ENCODE results near the gene CELF1. TPM values are rescaled to one million over a fixed set of nuclear protein-coding genes. Genes with fewer than 3 reads are reported as not detected.

CELF1 gene
- total RNA-seq, 4 donors from 2014 or later, result 87.3 to 144 (median 111) TPM

- H3K27ac ChIP-seq, result no peak overlapping the region
- no peaks in the 10 kb centered on the region for H3K36me3 ChIP-seq
- intact Hi-C loops (cut with DNase I), result no loop called here
- DNase-seq, result peak in 1 of 2 donors; percentile 10
- peaks cover 14 to 15% of the 10 kb centered on the region in 2 donors for H3K4me1 ChIP-seq
- H3K27me3 ChIP-seq, result peaks cover 5% of the 10 kb centered on the region
- WGBS, 2 donors, result 61 to 68% methylated on average over 33 to 43 of the region's 122 CpGs
- no peak overlapping the region for H3K4me3 ChIP-seq (replicated peaks in 1 of 3)
- no peaks in the 10 kb centered on the region for H3K9me3 ChIP-seq
- TF ChIP-seq POLR2A (IDR thresholded peaks at IDR 0.05) (no peak), CTCF (IDR thresholded peaks at IDR 0.05) (no peak)
Measured at GRCh38 chr11:47589977-47590861, 37.3 kb upstream of the CELF1 start.

DNA sequence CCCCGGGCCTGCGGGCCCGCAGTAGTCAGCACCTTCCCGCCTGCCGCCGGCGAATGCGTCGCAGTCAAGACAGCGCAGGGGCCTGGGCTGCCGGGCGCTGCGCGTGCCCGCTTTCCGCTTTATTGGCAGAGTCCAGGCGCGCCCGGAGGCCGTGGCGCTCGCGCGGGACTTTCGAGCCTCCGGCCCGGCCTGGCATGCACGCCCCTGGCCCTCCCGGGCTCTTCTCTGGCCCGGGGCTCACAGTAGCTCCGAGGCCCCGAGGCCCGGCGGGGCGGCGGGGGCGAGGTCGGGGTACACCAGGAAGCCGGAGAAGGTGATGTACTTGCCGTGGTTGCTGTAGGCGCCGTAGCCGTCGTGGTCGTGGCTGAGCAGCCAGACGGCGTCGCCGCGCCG lies 36.6 kb upstream of the CELF1 start:
- Histone ChIP-seq H3K27me3 (peaks cover 5% of the 10 kb centered on the region), H3K4me1 (peaks cover 9 to 10% of the 10 kb centered on the region in 2 donors), H3K9me3 (no peaks in the 10 kb centered on the region), H3K4me3 (replicated peaks in 1 of 3) (no peak overlapping the region), H3K36me3 (peaks cover 0 to 4% of the 10 kb centered on the region in 2 donors), H3K27ac (no peak overlapping the region)
- intact Hi-C loops (cut with DNase I), result no loop called here
- WGBS, 2 donors, result 47 to 68% methylated on average over 31 to 49 of the region's 51 CpGs
- no peak for TF ChIP-seq CTCF (IDR thresholded peaks at IDR 0.05)
- no peak for DNase-seq

DNA sequence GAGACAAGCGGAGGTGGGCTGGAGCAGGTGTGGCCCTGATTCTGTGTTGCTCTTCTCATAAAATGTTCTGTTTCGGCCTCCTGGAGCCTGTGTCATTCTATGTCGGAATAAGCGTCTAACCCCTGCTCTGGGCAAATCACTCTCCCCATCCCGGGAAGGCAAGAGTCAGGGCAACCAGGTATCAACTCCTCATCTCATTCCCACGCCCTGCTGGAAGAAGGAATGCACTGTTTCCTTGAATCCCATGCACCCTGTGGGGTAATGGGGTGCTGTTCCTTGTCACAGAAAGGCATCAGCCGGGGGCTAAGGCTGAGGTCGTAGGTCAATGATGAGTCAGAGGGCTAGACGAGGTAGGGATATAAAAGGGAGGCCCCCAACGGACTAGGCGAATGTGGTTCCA lies 36.2 kb upstream of the CELF1 start:
- 90 to 92% methylated on average over 11 of the region's 11 CpGs for WGBS, 2 donors
- TF ChIP-seq CTCF (IDR thresholded peaks at IDR 0.05) (no peak), POLR2A (IDR thresholded peaks at IDR 0.05) (no peak)
- intact Hi-C loops (cut with DNase I), result no loop called here
- Histone ChIP-seq H3K4me3 (replicated peaks in 1 of 3) (no peak overlapping the region), H3K4me1 (peaks cover 5 to 6% of the 10 kb centered on the region in 2 donors), H3K36me3 (peaks cover 4 to 9% of the 10 kb centered on the region in 2 donors), H3K27me3 (peaks cover 5% of the 10 kb centered on the region), H3K27ac (no peak overlapping the region), H3K9me3 (no peaks in the 10 kb centered on the region)
- no peak for DNase-seq

- H3K27ac ChIP-seq, result no peak overlapping the region
- peak in 1 of 2 donors; percentile 15 for DNase-seq
- intact Hi-C loops (cut with DNase I), result no loop called here
- no peak overlapping the region for H3K4me3 ChIP-seq (replicated peaks in 1 of 3)
- H3K9me3 ChIP-seq, result no peaks in the 10 kb centered on the region
- 81 to 95% methylated on average over 5 to 13 of the region's 14 CpGs for WGBS, 2 donors
- H3K27me3 ChIP-seq, result peaks cover 5% of the 10 kb centered on the region
- TF ChIP-seq CTCF (IDR thresholded peaks at IDR 0.05) (no peak), POLR2A (IDR thresholded peaks at IDR 0.05) (no peak)
- H3K4me1 ChIP-seq, result no peaks in the 10 kb centered on the region
- H3K36me3 ChIP-seq, result peaks cover 17 to 21% of the 10 kb centered on the region in 2 donors
Measured at GRCh38 chr11:47587723-47588326, 34.9 kb upstream of the CELF1 start.

Data from thyroid gland (tissue), 4 donors.